D721Med (cell line): ENCODE results near the gene KANSL1.

Experiments used
- DNase-seq: peaks from one replicate; pipeline ENCODE4 v3.0.0; 2011; ENCODE audit warnings: low spot score; ENCODE audit not compliant: insufficient read length
- FAIRE-seq: peaks from 2 replicates; lab custom pipeline; 2011; peaks lifted over from hg19 to GRCh38; lab: Jason Lieb, UNC
- TF ChIP-seq, protein P1 (sequence below): IDR thresholded peaks from 2 replicates; pipeline ENCODE4 v1.5.1; 2012; ENCODE audit warnings: mild to moderate bottlenecking, control low read depth; ENCODE audit not compliant: insufficient read depth; ENCODE audit errors: missing control alignments

KANSL1 gene

DNA sequence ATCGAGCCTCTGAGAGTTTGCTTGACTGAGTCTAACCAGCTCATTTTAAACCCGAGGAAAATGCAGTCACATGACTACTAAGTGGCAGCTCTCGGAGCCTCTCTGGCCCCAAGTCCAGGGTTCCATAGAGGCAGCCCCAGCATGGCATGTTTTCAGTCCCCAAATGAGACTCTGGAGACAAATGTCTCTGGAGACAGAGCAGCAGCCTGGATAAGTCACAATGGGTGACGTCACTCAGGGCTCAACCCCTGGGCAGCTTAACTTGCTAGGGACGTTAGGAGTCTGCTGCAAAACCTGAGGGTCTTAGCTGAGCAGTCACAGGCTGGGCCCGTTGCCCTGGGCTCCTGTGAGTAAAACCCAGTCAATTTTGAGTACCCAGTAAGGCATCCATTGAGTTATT, 201.1 kb downstream of the KANSL1 start:
- FAIRE-seq (no peak), DNase-seq (no peak)
- TF ChIP-seq, protein P1, sequence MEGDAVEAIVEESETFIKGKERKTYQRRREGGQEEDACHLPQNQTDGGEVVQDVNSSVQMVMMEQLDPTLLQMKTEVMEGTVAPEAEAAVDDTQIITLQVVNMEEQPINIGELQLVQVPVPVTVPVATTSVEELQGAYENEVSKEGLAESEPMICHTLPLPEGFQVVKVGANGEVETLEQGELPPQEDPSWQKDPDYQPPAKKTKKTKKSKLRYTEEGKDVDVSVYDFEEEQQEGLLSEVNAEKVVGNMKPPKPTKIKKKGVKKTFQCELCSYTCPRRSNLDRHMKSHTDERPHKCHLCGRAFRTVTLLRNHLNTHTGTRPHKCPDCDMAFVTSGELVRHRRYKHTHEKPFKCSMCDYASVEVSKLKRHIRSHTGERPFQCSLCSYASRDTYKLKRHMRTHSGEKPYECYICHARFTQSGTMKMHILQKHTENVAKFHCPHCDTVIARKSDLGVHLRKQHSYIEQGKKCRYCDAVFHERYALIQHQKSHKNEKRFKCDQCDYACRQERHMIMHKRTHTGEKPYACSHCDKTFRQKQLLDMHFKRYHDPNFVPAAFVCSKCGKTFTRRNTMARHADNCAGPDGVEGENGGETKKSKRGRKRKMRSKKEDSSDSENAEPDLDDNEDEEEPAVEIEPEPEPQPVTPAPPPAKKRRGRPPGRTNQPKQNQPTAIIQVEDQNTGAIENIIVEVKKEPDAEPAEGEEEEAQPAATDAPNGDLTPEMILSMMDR = no peak

DNA sequence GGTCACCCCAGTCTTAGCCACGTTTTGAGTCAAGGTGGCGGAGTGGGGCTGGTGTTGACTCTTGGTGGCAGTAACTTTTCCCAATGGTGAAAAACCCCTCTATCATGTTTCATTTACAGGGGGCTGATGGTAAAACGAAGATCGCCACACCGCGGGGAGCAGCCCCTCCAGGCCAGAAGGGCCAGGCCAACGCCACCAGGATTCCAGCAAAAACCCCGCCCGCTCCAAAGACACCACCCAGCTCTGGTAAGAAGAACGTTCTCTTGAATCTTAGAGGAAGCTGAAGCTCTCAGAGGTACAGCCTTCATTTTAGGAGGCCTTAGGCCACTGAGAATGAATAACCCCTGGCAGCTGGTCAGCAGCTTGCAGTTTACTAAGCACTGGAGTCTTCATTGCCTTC, 201.9 kb downstream of the KANSL1 start:
- FAIRE-seq = no peak
- TF ChIP-seq, protein P1 = no peak
- no peak for DNase-seq

DNA sequence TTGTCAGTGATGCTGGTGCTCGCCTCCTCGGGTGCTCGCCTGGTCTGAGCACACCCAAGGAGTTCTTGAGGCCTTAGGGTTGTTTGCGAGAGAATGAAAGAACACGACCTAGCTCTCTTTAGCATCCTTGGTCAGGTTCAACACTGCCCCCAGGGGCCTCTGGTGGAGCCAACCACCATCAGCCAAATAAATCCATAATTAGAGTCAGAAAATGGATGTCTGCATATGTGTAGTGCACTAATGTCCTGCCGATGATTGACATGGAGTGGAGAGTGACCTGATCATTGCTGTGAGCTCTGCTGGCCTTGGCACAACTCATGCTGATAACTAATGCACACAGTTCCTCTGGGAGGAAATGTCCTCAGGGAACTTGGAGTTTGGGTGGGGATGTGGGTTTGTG, 202.3 kb downstream of the KANSL1 start:
- FAIRE-seq = no peak
- no peak for DNase-seq
- TF ChIP-seq, protein P1 = no peak

DNA sequence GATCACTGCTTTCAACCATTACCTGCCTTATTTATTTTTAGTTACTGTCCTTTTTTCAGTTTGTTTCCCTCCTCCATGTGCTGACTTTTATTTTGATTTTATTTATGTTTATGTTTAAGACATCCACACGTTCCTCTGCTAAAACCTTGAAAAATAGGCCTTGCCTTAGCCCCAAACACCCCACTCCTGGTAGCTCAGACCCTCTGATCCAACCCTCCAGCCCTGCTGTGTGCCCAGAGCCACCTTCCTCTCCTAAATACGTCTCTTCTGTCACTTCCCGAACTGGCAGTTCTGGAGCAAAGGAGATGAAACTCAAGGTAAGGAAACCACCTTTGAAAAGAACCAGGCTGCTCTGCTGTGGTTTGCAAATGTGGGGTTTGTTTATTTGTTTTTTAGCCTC, 203.5 kb downstream of the KANSL1 start:
- TF ChIP-seq, protein P1 = no peak
- DNase-seq = no peak
- FAIRE-seq = no peak

DNA sequence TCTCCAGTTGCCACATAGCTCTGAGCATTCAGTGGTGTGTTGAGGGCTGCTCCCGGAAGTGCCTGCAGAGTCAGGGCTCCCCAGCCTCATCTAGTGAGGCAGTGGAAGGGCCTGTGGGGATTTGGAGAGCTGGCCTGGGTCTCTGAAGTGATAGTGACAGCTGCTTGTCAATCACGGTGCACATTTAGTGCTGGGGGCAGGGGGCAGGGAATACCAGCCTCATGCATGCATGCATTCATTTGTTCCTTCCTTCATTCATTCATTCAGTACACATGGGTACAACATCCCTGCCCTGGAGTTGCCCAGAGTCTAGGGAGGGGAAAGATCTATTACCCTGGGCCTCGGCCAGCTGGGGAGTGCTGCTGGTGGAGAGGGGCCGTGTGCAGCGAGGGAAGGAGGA, 205.5 kb downstream of the KANSL1 start:
- DNase-seq = no peak
- TF ChIP-seq, protein P1 = no peak

GRCh38 chr17:45986056-45986455, 207.2 kb downstream of the KANSL1 start:
- FAIRE-seq = no peak
- no peak for DNase-seq
- TF ChIP-seq, protein P1 = no peak

More for the DNA sequence above, 205.5 kb downstream of the KANSL1 start:
- FAIRE-seq = no peak

- no peak for DNase-seq
- TF ChIP-seq, protein P1 = no peak
- no peak for FAIRE-seq
Observed at GRCh38 chr17:45985447-45985846, 207.8 kb downstream of the KANSL1 start.
